Measurements from ENCODE around the gene GDE1.

Gene GDE1

DNA sequence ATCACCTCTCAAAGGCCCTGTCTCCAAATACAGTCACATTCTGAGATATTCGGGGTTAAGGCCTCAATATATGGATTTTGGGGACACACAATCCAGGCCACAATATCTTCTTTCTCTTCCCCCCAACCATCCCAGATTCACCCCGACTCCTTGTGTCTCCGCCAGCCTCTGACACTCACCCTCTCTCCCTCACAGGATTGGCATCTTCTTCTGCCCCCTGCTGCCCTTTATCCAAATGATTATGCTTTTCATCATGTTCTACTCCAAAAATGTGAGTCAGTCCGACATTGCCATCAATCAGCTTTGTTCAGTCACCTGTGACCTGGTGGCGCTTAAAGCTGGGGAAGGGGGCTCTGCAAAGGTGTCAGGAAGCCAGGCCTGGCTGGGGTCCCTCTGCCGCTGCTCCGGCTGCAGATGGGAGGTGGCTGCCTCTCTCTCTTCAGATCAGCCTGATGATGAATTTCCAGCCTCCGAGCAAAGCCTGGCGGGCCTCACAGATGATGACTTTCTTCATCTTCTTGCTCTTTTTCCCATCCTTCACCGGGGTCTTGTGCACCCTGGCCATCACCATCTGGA, 35.1 kb downstream of the GDE1 start:
- no peak overlapping the region for H3K4me2 ChIP-seq (ENCODE audit: low read depth, low read length)
- TF ChIP-seq EZH2phosphoT487 (IDR thresholded peaks at IDR 0.05; ENCODE audit: low read length) (no peak), EZH2 (optimal IDR thresholded peaks at IDR 0.05; ENCODE audit: low read depth, low read length) (no peak), CTCF (IDR thresholded peaks at IDR 0.05; ENCODE audit: low read length) (no peak)
- no peak for DNase-seq

GRCh38 chr16:19486051-19486450, 35.8 kb downstream of the GDE1 start:
- Histone ChIP-seq H3F3A (ENCODE audit: insufficient read depth, low read length) (no peaks in the 10 kb centered on the region), H3K4me2 (ENCODE audit: low read depth, low read length) (no peak overlapping the region), H4K20me1 (ENCODE audit: insufficient read depth, low read length) (no peaks in the 10 kb centered on the region), H3K27me3 (replicated peaks; ENCODE audit: insufficient read depth, low read length) (no peaks in the 10 kb centered on the region), H3K4me3 (ENCODE audit: low read length) (no peak overlapping the region), H3K9me2 (replicated peaks; ENCODE audit: insufficient read depth, low read length) (no peaks in the 10 kb centered on the region), H3K9ac (ENCODE audit: low read length) (no peak overlapping the region), H3K4me1 (ENCODE audit: low read length) (no peaks in the 10 kb centered on the region), H3K36me3 (replicated peaks; ENCODE audit: insufficient read depth, low read length) (no peaks in the 10 kb centered on the region), H3K79me2 (ENCODE audit: low read length) (no peaks in the 10 kb centered on the region), H2AFZ (ENCODE audit: low read length) (no peak overlapping the region), H3K9me3 (replicated peaks; ENCODE audit: insufficient read depth, low read length) (no peaks in the 10 kb centered on the region), H3K27ac (ENCODE audit: low read length) (no peak overlapping the region)
- no peak for DNase-seq
- TF ChIP-seq EZH2 (optimal IDR thresholded peaks at IDR 0.05; ENCODE audit: low read depth, low read length) (no peak), EZH2phosphoT487 (IDR thresholded peaks at IDR 0.05; ENCODE audit: low read length) (no peak), CTCF (IDR thresholded peaks at IDR 0.05; ENCODE audit: low read length) (no peak)

More for the DNA sequence above, 35.1 kb downstream of the GDE1 start:
- Histone ChIP-seq H3K4me1 (ENCODE audit: low read length) (no peaks in the 10 kb centered on the region), H3F3A (ENCODE audit: insufficient read depth, low read length) (no peaks in the 10 kb centered on the region), H3K9me2 (replicated peaks; ENCODE audit: insufficient read depth, low read length) (no peaks in the 10 kb centered on the region), H3K79me2 (ENCODE audit: low read length) (no peaks in the 10 kb centered on the region), H3K9ac (ENCODE audit: low read length) (no peak overlapping the region), H3K9me3 (replicated peaks; ENCODE audit: insufficient read depth, low read length) (no peaks in the 10 kb centered on the region), H2AFZ (ENCODE audit: low read length) (no peak overlapping the region), H3K27ac (ENCODE audit: low read length) (no peak overlapping the region), H3K4me3 (ENCODE audit: low read length) (no peak overlapping the region), H3K36me3 (replicated peaks; ENCODE audit: insufficient read depth, low read length) (no peaks in the 10 kb centered on the region), H4K20me1 (ENCODE audit: insufficient read depth, low read length) (no peaks in the 10 kb centered on the region), H3K27me3 (replicated peaks; ENCODE audit: insufficient read depth, low read length) (no peaks in the 10 kb centered on the region)

DNA sequence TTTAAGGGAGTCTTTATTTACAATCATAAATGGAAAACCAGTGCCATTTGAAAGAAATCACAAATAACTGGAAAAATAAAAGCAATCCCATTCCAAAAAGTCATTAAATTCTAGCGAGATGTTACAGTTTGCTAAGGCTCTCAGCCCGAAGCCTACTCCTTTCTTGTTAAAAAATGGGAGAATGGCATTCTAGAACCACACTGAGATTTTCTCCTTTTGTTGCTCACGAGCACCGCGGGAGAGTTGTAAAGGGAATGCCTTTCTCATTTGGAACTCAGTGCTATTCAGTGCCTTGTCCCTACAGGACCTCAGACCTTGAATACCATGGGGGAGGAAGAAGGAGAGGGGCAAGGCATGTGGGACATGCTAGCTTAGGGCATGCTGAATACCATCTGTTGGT, 36.3 kb downstream of the GDE1 start:
- Histone ChIP-seq H3F3A (ENCODE audit: insufficient read depth, low read length) (no peaks in the 10 kb centered on the region), H3K79me2 (ENCODE audit: low read length) (no peaks in the 10 kb centered on the region), H3K9me3 (replicated peaks; ENCODE audit: insufficient read depth, low read length) (no peaks in the 10 kb centered on the region), H4K20me1 (ENCODE audit: insufficient read depth, low read length) (no peaks in the 10 kb centered on the region), H3K9me2 (replicated peaks; ENCODE audit: insufficient read depth, low read length) (no peaks in the 10 kb centered on the region), H3K27me3 (replicated peaks; ENCODE audit: insufficient read depth, low read length) (no peaks in the 10 kb centered on the region), H3K27ac (ENCODE audit: low read length) (no peak overlapping the region), H3K4me1 (ENCODE audit: low read length) (no peaks in the 10 kb centered on the region), H2AFZ (ENCODE audit: low read length) (no peak overlapping the region), H3K4me3 (ENCODE audit: low read length) (no peak overlapping the region), H3K36me3 (replicated peaks; ENCODE audit: insufficient read depth, low read length) (no peaks in the 10 kb centered on the region), H3K9ac (ENCODE audit: low read length) (no peak overlapping the region), H3K4me2 (ENCODE audit: low read depth, low read length) (no peak overlapping the region)
- DNase-seq: no peak
- no peak for TF ChIP-seq CTCF (IDR thresholded peaks at IDR 0.05; ENCODE audit: low read length)

Data from MM.1S (cell line).